Transverse colon (tissue), 4 donors: ENCODE measurements around the gene LETM1. TPM values are rescaled to one million over a fixed set of nuclear protein-coding genes. Genes with fewer than 3 reads are reported as not detected.

Experiments used
- DNase-seq: peaks from one replicate; pipeline ENCODE4 v3.0.0-alpha.2; 2019
- H3K27ac ChIP-seq, 4 donors: fragments of 200-600 bp; sonication (generic); 2 replicates each; pipeline ENCODE4 v1.5.1; 2016 to 2018; ENCODE audit warnings: inconsistent platforms in 4 of 4
- H3K27me3 ChIP-seq: fragments of 200-600 bp; sonication (generic); 2 replicates; pipeline ENCODE4 v1.5.1; 2017; ENCODE audit warnings: inconsistent platforms
- H3K36me3 ChIP-seq, 4 donors: fragments of 200-600 bp; sonication (generic); 2 replicates each; pipeline ENCODE4 v1.5.1; 2017 to 2019; ENCODE audit warnings: inconsistent platforms in 4 of 4
- H3K4me1 ChIP-seq, 4 donors: fragments of 200-600 bp; sonication (generic); 2 replicates each; pipeline ENCODE4 v1.5.1; 2017 to 2020; ENCODE audit warnings: inconsistent platforms in 4 of 4
- H3K4me3 ChIP-seq, 4 donors: fragments of 200-600 bp; sonication (generic); 1 replicate in 1 of 4; 2 replicates in 3 of 4; pipeline versions ENCODE4 v1.5.1 to v1.6.1; 2017 to 2019; ENCODE audit warnings: inconsistent platforms in 4 of 4
- H3K9me3 ChIP-seq, 2 donors: fragments of 200-600 bp; sonication (generic); 2 replicates each; pipeline ENCODE4 v1.5.1; 2017 to 2019; ENCODE audit warnings: inconsistent platforms in 2 of 2
- EP300 ChIP-seq: sonication (generic); formaldehyde crosslinking; IDR thresholded peaks from one replicate; pipeline ENCODE4 v1.6.1; 2017; ENCODE audit warnings: antibody characterized with exemption, low read depth
- POLR2A ChIP-seq: fragments of 450-650 bp; IDR thresholded peaks from one replicate; pipeline ENCODE4 v1.6.1; 2016; ENCODE audit warnings: antibody characterized with exemption, mild to moderate bottlenecking, moderate library complexity
- POLR2AphosphoS5 ChIP-seq, 3 donors: sonication (generic); formaldehyde crosslinking; IDR thresholded peaks; one replicate each; pipeline ENCODE4 v1.6.1; 2016; ENCODE audit warnings: antibody characterized with exemption in 3 of 3
- WGBS, 2 donors: methylation state at CpG; one replicate each; pipeline ENCODE4 v1.1.5; 2018; ENCODE audit warnings: low coverage in 1 of 2; 5-methylcytosine and 5-hydroxymethylcytosine counted together
- in situ Hi-C, 4 donors: fragments of 200-750 bp; cut with MboI; loops; one replicate each; pipeline versions ENCODE4 v1.15.0 to v1.15.1; 2017; ENCODE audit warnings: low sequenced_read_pairs in 3 of 4, low pct_ligation_motif_present in 1 of 4, low pct_unique_long_range_greater_than_20kb in 1 of 4
- intact Hi-C: fragments of 100-400 bp; cut with DNase I; formaldehyde crosslinking; loops from one replicate; pipeline ENCODE4 v1.15.1; 2023; ENCODE audit warnings: low total_unique reads
- total RNA-seq, 4 donors: library from RNA; depleted of rRNA; stranded (reverse); fragments of >200 nt; gene quantifications; one replicate each; pipeline ENCODE4 v1.1.0, GENCODE V29; 2016
- TF ChIP-seq, protein P1 (sequence below), 5 experiments: fragments of 200-600 bp in 3 of 5; fragments of 450-650 bp in 2 of 5; sonication (generic) in 3 of 5; IDR thresholded peaks; 1 replicate in 2 of 5; 2 replicates in 3 of 5; pipeline ENCODE4 v1.5.1; 2016 to 2017; ENCODE audit warnings: antibody characterized with exemption in 5 of 5, inconsistent platforms in 3 of 5, mild to moderate bottlenecking in 2 of 5, moderate library complexity in 1 of 5

The LETM1 gene
- total RNA-seq, 4 donors from 2014 or later = 173 to 469 (median 243) TPM

DNA sequence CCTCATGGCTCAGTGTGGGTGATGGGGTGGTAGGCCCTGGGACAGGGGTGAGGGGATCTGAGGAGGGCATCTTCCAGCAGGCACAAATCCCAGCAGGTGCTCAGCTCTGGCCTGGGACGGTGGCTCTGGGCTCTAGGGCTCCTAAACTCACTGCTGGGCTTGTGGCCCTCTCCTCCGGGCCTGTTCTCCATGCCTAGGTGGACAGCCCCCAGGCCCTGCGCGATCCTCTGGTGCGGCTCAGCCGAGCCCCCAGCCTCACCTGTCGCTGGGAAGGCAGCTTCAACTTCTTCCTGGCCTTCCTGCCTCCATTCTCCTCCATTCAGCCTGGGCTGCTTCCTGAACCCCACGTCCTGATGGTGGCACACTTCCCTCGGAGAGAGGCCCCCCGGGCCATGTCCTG is 82.2 kb downstream of the LETM1 start:
- no peaks in the 10 kb centered on the region for H3K36me3 ChIP-seq
- no peaks in the 10 kb centered on the region for H3K9me3 ChIP-seq
- DNase-seq = no peak
- TF ChIP-seq POLR2A = no peak
- TF ChIP-seq EP300 = no peak
- TF ChIP-seq, protein P1, sequence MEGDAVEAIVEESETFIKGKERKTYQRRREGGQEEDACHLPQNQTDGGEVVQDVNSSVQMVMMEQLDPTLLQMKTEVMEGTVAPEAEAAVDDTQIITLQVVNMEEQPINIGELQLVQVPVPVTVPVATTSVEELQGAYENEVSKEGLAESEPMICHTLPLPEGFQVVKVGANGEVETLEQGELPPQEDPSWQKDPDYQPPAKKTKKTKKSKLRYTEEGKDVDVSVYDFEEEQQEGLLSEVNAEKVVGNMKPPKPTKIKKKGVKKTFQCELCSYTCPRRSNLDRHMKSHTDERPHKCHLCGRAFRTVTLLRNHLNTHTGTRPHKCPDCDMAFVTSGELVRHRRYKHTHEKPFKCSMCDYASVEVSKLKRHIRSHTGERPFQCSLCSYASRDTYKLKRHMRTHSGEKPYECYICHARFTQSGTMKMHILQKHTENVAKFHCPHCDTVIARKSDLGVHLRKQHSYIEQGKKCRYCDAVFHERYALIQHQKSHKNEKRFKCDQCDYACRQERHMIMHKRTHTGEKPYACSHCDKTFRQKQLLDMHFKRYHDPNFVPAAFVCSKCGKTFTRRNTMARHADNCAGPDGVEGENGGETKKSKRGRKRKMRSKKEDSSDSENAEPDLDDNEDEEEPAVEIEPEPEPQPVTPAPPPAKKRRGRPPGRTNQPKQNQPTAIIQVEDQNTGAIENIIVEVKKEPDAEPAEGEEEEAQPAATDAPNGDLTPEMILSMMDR (IDR thresholded peaks at IDR 0.05) = no peak
- TF ChIP-seq POLR2AphosphoS5 (IDR thresholded peaks at IDR 0.05) = no peak
- 86 to 100% methylated on average over 3 to 10 of the region's 10 CpGs for WGBS, 2 donors
- H3K27me3 ChIP-seq = peaks cover 47% of the 10 kb centered on the region
- H3K4me1 ChIP-seq = peaks cover 0 to 6% (median 2%) of the 10 kb centered on the region in 4 donors
- intact Hi-C loops (no loop called here), in situ Hi-C loops (no loop called here)
- no peak overlapping the region for H3K27ac ChIP-seq
- H3K4me3 ChIP-seq = no peak overlapping the region

DNA sequence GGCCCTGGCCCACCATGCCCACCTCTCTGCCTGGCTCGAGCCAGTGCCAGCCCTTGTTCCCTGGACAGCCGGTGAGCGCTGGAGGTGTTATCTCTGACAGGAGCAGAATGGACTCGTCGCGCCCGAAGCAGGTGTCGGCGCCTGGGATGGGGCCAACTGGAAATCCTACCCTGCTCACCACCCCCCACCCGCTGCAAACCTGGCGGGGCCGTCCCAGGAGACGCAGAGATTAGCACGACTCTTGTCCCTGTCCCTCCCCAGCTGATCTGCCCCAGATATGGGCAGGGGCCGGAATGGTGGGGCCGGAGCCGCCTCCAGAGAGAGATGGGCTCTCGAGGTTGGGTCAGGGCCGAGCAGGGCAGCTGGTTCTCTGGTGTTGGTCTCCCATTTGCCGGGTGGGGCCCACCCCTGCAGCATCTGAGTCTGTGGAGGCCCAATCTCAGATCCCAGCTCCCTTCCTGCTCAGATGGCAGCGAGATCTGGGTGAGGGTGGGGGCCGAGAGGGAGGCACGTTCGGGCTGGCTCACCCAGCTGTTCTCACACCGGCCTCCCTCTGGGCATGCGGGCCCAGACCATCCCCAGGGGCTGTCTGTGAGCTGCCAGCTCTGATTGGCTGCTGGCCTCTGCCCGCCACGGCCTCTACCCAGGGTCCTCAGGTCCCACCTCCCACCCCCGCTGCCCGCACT is 83.0 kb downstream of the LETM1 start:
- no peak overlapping the region for H3K27ac ChIP-seq
- WGBS, 2 donors = 75% methylated on average over 26 of the region's 30 CpGs; no CpG with 5 or more reads in 1 of the 2 donors
- no peak for TF ChIP-seq POLR2A
- TF ChIP-seq EP300 = no peak
- no peak for TF ChIP-seq POLR2AphosphoS5 (IDR thresholded peaks at IDR 0.05)
- TF ChIP-seq, protein P1 (IDR thresholded peaks at IDR 0.05) = no peak

DNA sequence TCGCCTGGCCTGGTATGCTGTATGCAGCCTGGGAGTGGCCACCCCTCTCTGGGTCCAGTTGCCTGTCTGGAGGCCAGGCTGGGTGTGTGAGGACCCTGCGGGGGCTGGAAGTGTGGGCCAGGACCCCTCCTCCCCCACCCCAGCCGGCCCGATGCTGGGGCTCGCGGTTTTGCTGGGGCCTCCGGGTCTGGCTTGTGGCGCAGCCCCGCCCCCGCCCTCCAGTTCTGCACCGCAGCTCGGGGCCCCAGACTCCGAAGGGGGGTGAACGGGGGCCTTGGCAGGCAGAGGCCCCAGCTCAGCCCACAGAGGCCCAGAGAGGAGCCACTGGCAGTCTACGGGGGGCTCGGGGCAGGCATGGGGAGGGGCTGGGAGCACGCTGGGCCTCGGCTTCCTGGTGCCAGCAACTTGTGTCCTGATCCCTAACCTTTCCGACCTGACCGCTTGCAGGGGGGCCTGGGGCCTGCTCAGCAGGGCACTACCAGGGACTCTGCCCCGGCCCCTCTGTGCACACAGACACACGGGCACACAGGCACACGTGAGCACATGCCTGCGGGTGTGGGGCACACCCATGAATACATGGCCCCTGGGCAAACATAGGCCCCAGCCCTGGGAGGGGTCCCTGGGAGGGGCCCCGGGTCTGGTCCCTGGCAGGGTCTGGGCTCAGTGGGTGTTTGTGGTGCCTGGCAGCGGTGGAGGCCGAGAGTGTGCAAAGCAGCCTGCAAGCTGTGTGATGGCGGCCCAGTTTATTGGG is 84.2 kb downstream of the LETM1 start:
- no peak for TF ChIP-seq EP300
- TF ChIP-seq, protein P1 (IDR thresholded peaks at IDR 0.05) = no peak
- TF ChIP-seq POLR2A = no peak
- no peak for TF ChIP-seq POLR2AphosphoS5 (IDR thresholded peaks at IDR 0.05)
- Histone ChIP-seq H3K36me3 (no peaks in the 10 kb centered on the region), H3K27me3 (peaks cover 62% of the 10 kb centered on the region), H3K4me3 (no peak overlapping the region), H3K9me3 (no peaks in the 10 kb centered on the region), H3K27ac (no peak overlapping the region), H3K4me1 (peaks cover 4 to 15% (median 9%) of the 10 kb centered on the region in 4 donors)
- intact Hi-C loops = no loop called here
- no peak for DNase-seq
- in situ Hi-C loops = no loop called here
- 26% methylated on average over 10 of the region's 28 CpGs; no CpG with 5 or more reads in 1 of the 2 donors for WGBS, 2 donors

More for the DNA sequence above, 83.0 kb downstream of the LETM1 start:
- in situ Hi-C loops (no loop called here), intact Hi-C loops (no loop called here)
- H3K36me3 ChIP-seq = no peaks in the 10 kb centered on the region
- H3K9me3 ChIP-seq = no peaks in the 10 kb centered on the region
- no peak overlapping the region for H3K4me3 ChIP-seq
- no peak for DNase-seq
- H3K4me1 ChIP-seq = peaks cover 0 to 7% (median 3%) of the 10 kb centered on the region in 4 donors
- H3K27me3 ChIP-seq = peaks cover 52% of the 10 kb centered on the region

- Histone ChIP-seq H3K4me1 (peaks cover 5 to 18% (median 11%) of the 10 kb centered on the region in 4 donors), H3K36me3 (no peaks in the 10 kb centered on the region), H3K27me3 (peaks cover 71% of the 10 kb centered on the region), H3K4me3 (no peak overlapping the region), H3K9me3 (no peaks in the 10 kb centered on the region), H3K27ac (no peak overlapping the region)
- 67% methylated on average over 5 of the region's 11 CpGs; no CpG with 5 or more reads in 1 of the 2 donors for WGBS, 2 donors
- in situ Hi-C loops (no loop called here), intact Hi-C loops (no loop called here)
- no peak for DNase-seq
- TF ChIP-seq EP300 = no peak
- no peak for TF ChIP-seq POLR2AphosphoS5 (IDR thresholded peaks at IDR 0.05)
- TF ChIP-seq, protein P1 (IDR thresholded peaks at IDR 0.05) = no peak
- no peak for TF ChIP-seq POLR2A
Measured at GRCh38 chr4:1770791-1771231, 85.1 kb downstream of the LETM1 start.
